KG1 (cell line): ENCODE measurements around the gene ANKRD11.

Source experiments
- DNase-seq: peaks from one replicate; lab custom pipeline; 2025; lab: John Stamatoyannopoulos, UW

ANKRD11 gene

DNA sequence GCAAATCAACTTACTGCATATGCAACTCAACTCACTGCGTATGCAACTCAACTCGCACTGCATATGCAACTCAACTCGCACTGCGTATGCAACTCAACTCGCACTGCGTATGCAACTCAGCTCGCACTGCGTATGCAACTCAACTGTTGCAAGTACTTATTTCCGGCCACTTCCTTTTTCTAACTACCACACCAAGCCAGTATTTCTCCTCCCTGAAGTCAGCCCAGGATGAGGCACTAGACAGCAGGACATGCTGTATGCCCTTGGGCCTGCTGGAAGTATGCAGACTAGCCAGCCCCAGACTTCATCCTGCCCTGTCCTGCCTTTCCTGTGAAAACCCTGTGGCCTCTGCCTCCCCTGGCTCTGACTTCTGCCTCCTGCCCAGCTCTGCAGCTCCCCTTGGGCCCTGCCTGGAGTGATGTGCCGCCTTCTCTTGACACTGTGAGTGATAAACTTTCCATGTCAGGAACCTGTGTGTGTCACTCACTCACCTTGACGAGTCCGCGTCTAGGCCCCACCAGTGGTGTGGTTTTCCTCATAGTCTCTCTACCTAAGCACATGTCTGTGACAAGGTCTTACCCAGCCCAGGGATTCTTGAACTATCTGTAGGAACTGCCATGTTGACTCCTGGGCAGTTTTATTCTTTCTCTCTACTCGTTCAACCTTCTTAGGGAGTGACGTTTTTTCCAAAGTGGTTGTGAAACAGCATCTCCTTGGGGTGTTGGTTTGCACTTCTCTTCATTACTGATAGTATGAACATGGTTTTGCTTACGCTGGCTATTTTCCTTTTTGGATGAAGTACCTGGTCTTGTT lies 256.5 kb downstream of the ANKRD11 start:
- no peak for DNase-seq

DNA sequence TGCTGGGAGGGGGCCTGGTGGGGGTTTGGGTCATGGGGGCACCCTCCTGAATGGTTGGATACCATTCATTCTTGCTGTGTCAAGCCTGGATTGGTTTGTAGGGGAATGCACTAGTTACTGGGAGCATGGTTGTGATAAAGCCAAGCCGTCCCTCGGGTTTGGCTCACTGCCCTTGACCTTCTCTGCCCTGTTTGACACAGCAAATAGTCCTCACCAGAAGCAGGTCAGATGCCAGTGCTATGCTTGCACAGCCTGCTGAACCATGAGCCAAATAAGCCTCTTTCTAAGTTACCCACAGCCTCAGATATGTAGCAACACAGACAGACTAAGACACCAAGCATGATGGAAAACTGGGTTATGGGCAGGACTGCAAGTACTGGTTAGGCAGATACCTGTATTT lies 258.3 kb downstream of the ANKRD11 start:
- no peak for DNase-seq

DNA sequence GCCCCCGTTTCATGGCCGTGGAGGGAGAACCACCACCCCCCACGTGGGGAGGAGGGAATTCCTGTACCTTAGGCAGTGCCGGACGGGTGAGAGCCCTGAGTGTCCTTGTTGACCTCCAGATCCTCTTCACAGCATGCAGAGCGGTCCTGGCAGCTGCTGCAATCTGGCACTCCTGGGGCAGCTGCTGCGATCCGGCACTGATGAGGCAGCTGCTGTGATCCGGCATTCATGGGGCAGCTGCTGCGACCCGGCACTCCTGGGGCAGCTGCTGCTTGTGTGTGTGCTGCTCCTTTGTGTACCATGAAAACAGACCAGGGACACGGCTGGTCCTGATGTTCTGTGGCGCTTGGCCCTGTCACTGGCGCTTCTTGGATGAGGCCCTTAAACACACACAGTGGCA lies 260.1 kb downstream of the ANKRD11 start:
- DNase-seq, result no peak

DNA sequence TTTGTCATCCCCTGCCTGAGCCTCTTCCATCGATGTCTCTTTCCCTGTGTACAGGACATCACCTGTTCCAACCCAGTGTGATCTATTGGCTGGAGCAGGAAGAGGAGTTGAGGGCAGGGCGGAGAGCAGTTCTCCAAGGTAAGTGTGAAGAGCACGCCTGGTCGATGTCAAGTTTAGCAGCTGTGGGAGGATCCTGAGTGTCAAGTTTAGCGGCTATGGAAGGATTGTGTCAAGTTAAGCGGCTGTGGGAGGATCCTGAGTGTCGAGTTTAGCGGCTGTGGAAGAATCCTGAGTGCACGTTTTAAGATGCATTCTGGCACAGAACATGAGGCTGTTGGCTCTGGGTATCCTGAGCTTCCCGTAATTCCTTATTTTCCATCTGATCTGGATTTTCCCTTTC lies 265.7 kb downstream of the ANKRD11 start:
- no peak for DNase-seq

DNA sequence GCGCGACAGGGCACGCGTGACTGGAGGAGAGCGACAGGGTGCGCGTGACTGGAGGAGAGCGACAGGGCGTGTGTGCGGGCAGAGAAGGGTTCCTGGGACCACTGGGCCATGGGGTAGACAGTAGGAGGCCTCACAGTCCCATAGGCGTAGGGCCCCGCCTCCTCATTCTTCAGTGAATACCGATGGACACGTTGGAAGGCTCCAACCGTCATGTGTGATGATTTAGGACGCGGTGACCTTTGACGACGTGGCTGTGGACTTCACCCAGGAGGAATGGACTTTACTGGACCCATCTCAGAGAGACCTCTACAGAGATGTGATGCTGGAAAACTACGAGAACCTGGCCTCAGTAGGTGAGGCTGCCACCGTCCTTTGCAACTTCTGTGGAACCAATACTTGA lies 267.4 kb downstream of the ANKRD11 start:
- no peak for DNase-seq

DNA sequence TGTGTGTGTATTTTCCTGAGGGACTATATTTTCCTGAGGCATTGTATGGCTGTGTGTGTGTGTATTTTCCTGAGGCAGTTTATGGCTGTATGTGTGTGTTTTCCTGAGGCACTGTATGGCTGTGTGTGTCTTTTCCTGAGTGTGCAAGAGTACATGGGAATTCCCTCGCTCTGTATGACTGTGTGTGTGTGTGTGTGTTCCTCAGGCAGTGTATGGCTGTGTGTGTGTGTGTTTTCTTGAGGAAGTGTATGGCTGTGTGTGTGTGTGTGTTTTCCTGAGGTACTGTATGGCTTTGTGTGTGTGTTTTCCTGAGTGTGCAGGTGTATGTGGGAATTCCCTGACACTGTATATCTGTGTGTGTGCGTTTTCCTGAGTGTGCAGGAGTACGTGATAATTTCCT lies 268.8 kb downstream of the ANKRD11 start:
- DNase-seq, result no peak

DNA sequence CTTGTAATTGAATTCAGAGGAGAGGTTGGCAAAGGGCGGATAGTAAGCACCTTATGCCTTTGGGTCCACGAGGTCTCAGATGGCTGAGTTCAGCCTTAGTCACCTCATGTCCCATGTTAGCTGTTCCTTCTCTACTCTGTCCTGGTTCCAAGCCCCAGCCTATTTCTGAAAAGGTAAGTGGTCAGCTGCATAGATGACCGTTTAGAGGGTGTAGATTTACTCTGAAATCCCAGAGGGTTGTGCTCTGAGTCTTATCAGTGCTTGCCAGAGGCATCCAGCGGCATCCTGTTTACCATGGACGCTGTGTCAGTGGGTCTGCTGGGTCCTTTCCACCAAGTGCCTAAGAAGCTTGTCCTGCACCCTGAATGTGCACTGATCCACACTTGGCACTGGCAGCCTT lies 271.0 kb downstream of the ANKRD11 start:
- DNase-seq, result no peak
